Activated CD4-positive, alpha-beta T cell treated with anti-CD3 and anti-CD28 coated beads for 36 hours (primary cell): ENCODE measurements around the gene COL1A1. TPM values are rescaled to one million over a fixed set of nuclear protein-coding genes. Genes with fewer than 3 reads are reported as not detected.

Experiments used
- ATAC-seq: fragments of 200-7000 bp; cut with Tn5 transposase; one replicate; pipeline ENCODE4 v1.10.0; 2021; ENCODE audit warnings: mild to moderate bottlenecking, moderate library complexity
- CTCF ChIA-PET: fragments of 350-600 bp; sonication (Branson Sonifier 250); formaldehyde crosslinking; loops from one replicate; lab custom pipeline; 2021; ENCODE audit warnings: antibody characterized with exemption; lab: Charles Lee
- POLR2A ChIA-PET: fragments of 350-600 bp; sonication (Branson Sonifier 250); formaldehyde crosslinking; loops from one replicate; lab custom pipeline; 2021; ENCODE audit warnings: antibody characterized with exemption, inconsistent platforms; lab: Charles Lee
- DNase-seq: peaks from one replicate; pipeline ENCODE4 v3.0.0-alpha.2; 2020
- H3K27ac Mint-ChIP-seq: one replicate; pipeline ENCODE4 v1.8.0; 2021; ENCODE audit warnings: mixed read lengths
- H3K27me3 Mint-ChIP-seq: one replicate; pipeline ENCODE4 v1.8.0; 2021; ENCODE audit warnings: mixed read lengths
- H3K36me3 Mint-ChIP-seq: one replicate; pipeline ENCODE4 v1.8.0; 2021; ENCODE audit warnings: low read depth, mixed read lengths
- H3K4me1 Mint-ChIP-seq: one replicate; pipeline ENCODE4 v1.8.0; 2021; ENCODE audit warnings: mixed read lengths
- H3K4me3 Mint-ChIP-seq: one replicate; pipeline ENCODE4 v1.8.0; 2021; ENCODE audit warnings: mild to moderate bottlenecking, moderate library complexity, mixed read lengths
- H3K9me3 Mint-ChIP-seq: one replicate; pipeline ENCODE4 v1.8.0; 2021; ENCODE audit warnings: low read depth, mixed read lengths
- intact Hi-C, 2 experiments: fragments of 100-400 bp; cut with DNase I in 1 of 2; cut with micrococcal nuclease in 1 of 2; formaldehyde crosslinking; loops; one replicate each; pipeline versions ENCODE4 v1.14.2 to v1.15.1; 2022 to 2024; cut with DNase I, micrococcal nuclease
- total RNA-seq, 2 experiments: library from RNA; stranded (reverse); gene quantifications; one replicate each; pipeline ENCODE4 v1.2.3, GENCODE V29; 2021

COL1A1 gene
- total RNA-seq, 2 experiments from 2014 or later, result 0.55 to 0.70 TPM

GRCh38 chr17:50199211-50199802 is 2.1 kb downstream of the COL1A1 start:
- Mint-ChIP-seq H3K27me3 (peaks cover 34% of the 10 kb centered on the region), H3K4me1 (peaks cover 16% of the 10 kb centered on the region), H3K4me3 (peak overlapping the region; percentile 53), H3K27ac (no peak overlapping the region), H3K9me3 (no peaks in the 10 kb centered on the region), H3K36me3 (no peaks in the 10 kb centered on the region)
- no peak for DNase-seq
- intact Hi-C loops, result no loop called here
- ATAC-seq, result no peak
- CTCF ChIA-PET, result interaction anchor here (0.5 to 7.3 kb wide), 22 partner anchors 15 to 198 kb away, joined by 3 to 200 read pairs (median 8); partner anchors contain the start of genes LRRC59, SGCA and TMEM92
- POLR2A ChIA-PET, result no interaction called here

GRCh38 chr17:50198026-50198669 is 3.3 kb downstream of the COL1A1 start:
- Mint-ChIP-seq H3K9me3 (no peaks in the 10 kb centered on the region), H3K27ac (no peak overlapping the region), H3K36me3 (no peaks in the 10 kb centered on the region), H3K4me1 (peaks cover 16% of the 10 kb centered on the region), H3K27me3 (peaks cover 29% of the 10 kb centered on the region), H3K4me3 (peak overlapping the region; percentile 20)
- no peak for ATAC-seq
- intact Hi-C loops, result loop anchor here (1.0 kb wide), 2 partner anchors 29 to 81 kb away; no protein-coding TSS in a partner anchor
- POLR2A ChIA-PET, result no interaction called here
- peak; percentile 83 for DNase-seq
- CTCF ChIA-PET, result interaction anchor here (0.6 to 2.0 kb wide), 11 partner anchors 23 to 437 kb away, joined by 3 to 8 read pairs (median 3); partner anchors contain the start of gene XYLT2

- H3K36me3 Mint-ChIP-seq, result no peaks in the 10 kb centered on the region
- H3K27me3 Mint-ChIP-seq, result peaks cover 19% of the 10 kb centered on the region
- H3K4me3 Mint-ChIP-seq, result no peak overlapping the region
- ChIA-PET POLR2A (no interaction called here), CTCF (interaction anchor here (0.7 to 2.0 kb wide), 7 partner anchors 22 to 103 kb away, joined by 3 to 8 read pairs (median 6); partner anchors contain the start of gene TMEM92)
- H3K27ac Mint-ChIP-seq, result no peak overlapping the region
- DNase-seq (no peak), ATAC-seq (no peak)
- no peaks in the 10 kb centered on the region for H3K9me3 Mint-ChIP-seq
- intact Hi-C loops, result no loop called here
- H3K4me1 Mint-ChIP-seq, result peaks cover 16% of the 10 kb centered on the region
Measured at GRCh38 chr17:50196826-50197225, 4.6 kb downstream of the COL1A1 start.

- DNase-seq (no peak), ATAC-seq (no peak)
- Mint-ChIP-seq H3K36me3 (no peaks in the 10 kb centered on the region), H3K4me1 (peaks cover 13% of the 10 kb centered on the region), H3K27ac (no peak overlapping the region), H3K27me3 (peaks cover 15% of the 10 kb centered on the region), H3K4me3 (no peak overlapping the region), H3K9me3 (no peaks in the 10 kb centered on the region)
- ChIA-PET CTCF (interaction anchor here (0.5 to 1.8 kb wide), 6 partner anchors 17 to 630 kb away, joined by 3 to 8 read pairs (median 4); no protein-coding TSS in a partner anchor), POLR2A (no interaction called here)
- intact Hi-C loops, result no loop called here
Measured at GRCh38 chr17:50196036-50196435, 5.4 kb downstream of the COL1A1 start.

- no peak for ATAC-seq
- H3K36me3 Mint-ChIP-seq, result no peaks in the 10 kb centered on the region
- H3K4me3 Mint-ChIP-seq, result no peak overlapping the region
- no peak overlapping the region for H3K27ac Mint-ChIP-seq
- peaks cover 11% of the 10 kb centered on the region for H3K27me3 Mint-ChIP-seq
- peaks cover 9% of the 10 kb centered on the region for H3K4me1 Mint-ChIP-seq
- no peak for DNase-seq
- intact Hi-C loops, result no loop called here
- ChIA-PET POLR2A (no interaction called here), CTCF (interaction anchor here (1.3 kb wide), 1 partner anchor 16 kb away, joined by 3 read pairs; no protein-coding TSS in a partner anchor)
- H3K9me3 Mint-ChIP-seq, result no peaks in the 10 kb centered on the region
Measured at GRCh38 chr17:50194934-50195865, 6.2 kb downstream of the COL1A1 start.

- ChIA-PET POLR2A (no interaction called here), CTCF (interaction anchor here (0.7 kb wide), 1 partner anchor 226 kb away, joined by 3 read pairs; no protein-coding TSS in a partner anchor)
- H3K9me3 Mint-ChIP-seq, result no peaks in the 10 kb centered on the region
- DNase-seq, result no peak
- H3K36me3 Mint-ChIP-seq, result no peaks in the 10 kb centered on the region
- peaks cover 8% of the 10 kb centered on the region for H3K27me3 Mint-ChIP-seq
- intact Hi-C loops, result no loop called here
- ATAC-seq, result no peak
- no peak overlapping the region for H3K27ac Mint-ChIP-seq
- no peak overlapping the region for H3K4me3 Mint-ChIP-seq
- H3K4me1 Mint-ChIP-seq, result peaks cover 5% of the 10 kb centered on the region
Measured at GRCh38 chr17:50194140-50194933, 7.1 kb downstream of the COL1A1 start.

GRCh38 chr17:50192618-50193291 is 8.7 kb downstream of the COL1A1 start:
- H3K36me3 Mint-ChIP-seq, result no peaks in the 10 kb centered on the region
- no peak overlapping the region for H3K27ac Mint-ChIP-seq
- no peaks in the 10 kb centered on the region for H3K27me3 Mint-ChIP-seq
- DNase-seq, result no peak
- ChIA-PET CTCF (interaction anchor here (0.9 to 1.3 kb wide), 2 partner anchors 8 to 23 kb away, joined by 4 read pairs; no protein-coding TSS in a partner anchor), POLR2A (no interaction called here)
- intact Hi-C loops, result no loop called here
- H3K4me1 Mint-ChIP-seq, result no peaks in the 10 kb centered on the region
- no peaks in the 10 kb centered on the region for H3K9me3 Mint-ChIP-seq
- H3K4me3 Mint-ChIP-seq, result no peak overlapping the region
- no peak for ATAC-seq

- POLR2A ChIA-PET, result no interaction called here
- Mint-ChIP-seq H3K27ac (no peak overlapping the region), H3K36me3 (no peaks in the 10 kb centered on the region), H3K4me1 (no peaks in the 10 kb centered on the region), H3K27me3 (no peaks in the 10 kb centered on the region), H3K4me3 (no peak overlapping the region), H3K9me3 (no peaks in the 10 kb centered on the region)
- intact Hi-C loops, result no loop called here
- CTCF ChIA-PET, result interaction anchor here (0.9 kb wide), 1 partner anchor 8 kb away, joined by 4 read pairs; no protein-coding TSS in a partner anchor
- no peak for DNase-seq
- no peak for ATAC-seq
Measured at GRCh38 chr17:50192144-50192617, 9.2 kb downstream of the COL1A1 start.

- CTCF ChIA-PET, result interaction anchor here (0.9 kb wide), 2 partner anchors 9 kb away, joined by 4 read pairs; no protein-coding TSS in a partner anchor
- no peaks in the 10 kb centered on the region for H3K9me3 Mint-ChIP-seq
- no peaks in the 10 kb centered on the region for H3K36me3 Mint-ChIP-seq
- H3K27ac Mint-ChIP-seq, result no peak overlapping the region
- no peak for ATAC-seq
- H3K4me3 Mint-ChIP-seq, result no peak overlapping the region
- H3K27me3 Mint-ChIP-seq, result no peaks in the 10 kb centered on the region
- POLR2A ChIA-PET, result no interaction called here
- DNase-seq, result no peak
- H3K4me1 Mint-ChIP-seq, result no peaks in the 10 kb centered on the region
- intact Hi-C loops, result no loop called here
Measured at GRCh38 chr17:50191359-50192143, 9.9 kb downstream of the COL1A1 start.
